NCI-H460 (cell line): ENCODE measurements around the gene SLC35E1. TPM values are rescaled to one million over a fixed set of nuclear protein-coding genes. Genes with fewer than 3 reads are reported as not detected.
"Not testable (repeated sequence)": the region's sequence is repeated elsewhere in the genome, so short reads cannot be mapped to it uniquely, and the experiment has no call there.

Experiments
- DNase-seq: peaks from one replicate; pipeline ENCODE4 v3.0.0-alpha.2; 2016; ENCODE audit warnings: low read depth; ENCODE audit errors: extremely low read depth
- total RNA-seq: library from RNA; depleted of rRNA; stranded (reverse); fragments of >200 nt; shearing (Covaris generic); gene quantifications from 2 replicates; pipeline ENCODE4 v1.2.3, GENCODE V29; 2014

SLC35E1 gene
- total RNA-seq, 1 experiment from 2014 or later, result 23.2 TPM

DNA sequence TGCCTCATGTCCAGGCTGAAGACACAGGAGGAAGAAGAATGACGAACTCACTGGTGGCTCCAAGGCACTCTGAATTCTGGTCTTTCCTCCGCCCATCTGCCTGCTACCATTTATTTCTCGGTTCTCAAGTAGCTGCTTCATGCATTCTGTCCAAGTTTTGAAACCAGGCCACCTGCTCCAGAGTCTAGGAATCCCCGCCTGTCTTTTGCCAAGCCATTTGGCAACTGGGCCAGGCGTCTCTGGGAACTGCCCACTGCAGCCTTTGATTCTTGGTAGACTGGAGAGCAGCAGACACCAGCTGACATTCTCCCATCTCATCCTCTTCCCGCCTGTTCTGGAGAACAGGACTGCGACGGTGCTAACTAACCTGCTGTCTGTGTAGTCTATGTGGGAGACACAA lies 10.8 kb downstream of the SLC35E1 start:
- no peak for DNase-seq

DNA sequence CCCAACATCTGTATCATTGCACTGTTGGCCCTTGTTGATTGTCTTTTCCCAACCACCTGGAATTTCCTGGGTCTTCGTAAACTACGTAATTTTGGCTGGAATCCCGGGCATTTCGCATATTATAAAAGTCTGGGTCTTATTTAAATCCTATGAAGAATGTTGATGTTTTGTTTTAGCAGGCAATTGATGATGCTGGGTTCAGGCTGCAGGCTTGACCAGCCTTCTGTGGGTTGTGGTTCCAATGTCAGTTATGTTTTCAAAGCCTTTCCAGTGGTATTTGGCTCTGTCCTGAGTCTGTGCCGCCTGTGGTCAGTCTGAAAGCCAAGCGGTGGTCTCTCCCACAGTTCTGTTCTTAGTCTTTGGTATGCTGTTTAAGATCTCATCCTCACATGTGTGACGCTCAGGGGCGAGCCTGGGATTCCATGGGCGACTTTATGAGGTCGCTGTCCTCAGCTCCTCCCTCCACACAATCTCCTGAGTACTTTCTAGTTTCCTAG lies 12.4 kb downstream of the SLC35E1 start:
- DNase-seq, result no peak

GRCh38 chr19:16554776-16555175 lies 17.4 kb downstream of the SLC35E1 start:
- no peak for DNase-seq

DNA sequence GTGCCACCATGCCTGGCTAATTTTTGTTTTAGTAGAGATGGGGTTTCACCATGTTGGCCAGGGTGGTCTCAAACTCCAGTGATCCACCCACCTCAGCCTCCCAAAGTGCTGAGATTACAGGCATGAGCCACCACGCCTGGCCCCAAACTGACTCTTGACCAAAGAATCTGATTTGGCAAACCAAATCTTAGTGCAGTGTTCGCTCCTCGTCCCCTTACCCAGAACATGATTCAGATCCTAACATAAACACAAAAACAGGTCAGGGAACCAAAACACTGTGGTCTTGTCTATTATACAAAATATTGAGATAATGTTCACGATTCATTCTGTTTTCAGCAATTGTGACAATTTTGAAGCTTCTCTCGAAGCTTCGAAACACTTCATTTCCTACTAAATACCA lies 20.3 kb downstream of the SLC35E1 start:
- DNase-seq, result not testable (repeated sequence)

DNA sequence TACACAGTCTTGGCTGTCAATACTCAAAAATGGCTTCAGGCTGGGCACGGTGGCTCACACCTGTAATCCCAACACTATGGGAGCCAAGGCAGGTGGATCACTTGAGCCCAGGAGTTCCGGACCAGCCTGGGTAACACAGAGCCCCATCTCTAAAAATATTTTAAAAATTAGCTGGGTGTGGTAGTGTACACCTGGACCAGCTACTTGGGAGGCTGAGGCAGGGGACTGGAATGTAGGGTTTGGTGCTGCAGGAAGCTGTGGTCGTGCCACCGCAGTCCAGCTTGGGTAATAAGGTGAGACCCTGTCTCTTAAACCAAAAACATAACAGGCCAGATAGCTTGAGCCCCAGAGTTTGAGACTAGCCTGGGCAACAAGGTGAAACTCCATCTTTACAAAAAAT lies 23.3 kb downstream of the SLC35E1 start:
- DNase-seq, result no peak

DNA sequence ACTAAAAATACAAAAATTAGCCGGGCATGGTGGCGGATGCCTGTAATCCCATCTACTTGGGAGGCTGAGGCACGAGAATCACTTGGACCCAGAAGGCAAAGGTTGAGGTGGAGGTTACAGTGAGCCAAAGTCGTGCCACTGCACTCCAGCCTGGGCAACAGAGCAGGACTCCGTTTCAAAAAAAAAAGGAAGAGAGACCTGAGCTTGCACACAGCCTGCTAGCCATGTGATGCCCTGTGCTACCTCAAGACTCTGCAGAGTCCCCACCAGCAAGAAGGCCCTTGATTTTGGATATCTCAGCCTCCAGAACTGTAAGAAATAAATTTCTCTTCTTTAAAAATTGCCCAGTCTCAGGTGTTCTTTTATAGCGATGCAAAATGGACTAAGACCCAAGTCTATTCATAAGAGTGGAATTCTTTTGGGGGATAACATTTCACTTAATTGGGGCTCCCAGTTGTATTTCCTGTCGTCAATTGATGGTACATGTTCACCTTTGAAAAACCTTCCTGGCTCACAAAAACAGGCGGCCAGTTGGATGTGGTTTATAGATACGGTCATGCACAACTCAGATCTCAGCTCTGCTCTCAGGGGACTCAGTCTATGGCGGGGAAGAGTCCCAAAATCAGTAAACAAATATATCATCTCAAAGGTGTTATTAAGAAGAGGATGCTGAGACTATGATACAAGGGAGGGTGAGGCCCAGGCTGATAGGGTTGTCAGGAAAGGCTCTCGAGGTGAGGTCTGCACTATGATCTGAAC lies 27.6 kb downstream of the SLC35E1 start:
- DNase-seq, result no peak

DNA sequence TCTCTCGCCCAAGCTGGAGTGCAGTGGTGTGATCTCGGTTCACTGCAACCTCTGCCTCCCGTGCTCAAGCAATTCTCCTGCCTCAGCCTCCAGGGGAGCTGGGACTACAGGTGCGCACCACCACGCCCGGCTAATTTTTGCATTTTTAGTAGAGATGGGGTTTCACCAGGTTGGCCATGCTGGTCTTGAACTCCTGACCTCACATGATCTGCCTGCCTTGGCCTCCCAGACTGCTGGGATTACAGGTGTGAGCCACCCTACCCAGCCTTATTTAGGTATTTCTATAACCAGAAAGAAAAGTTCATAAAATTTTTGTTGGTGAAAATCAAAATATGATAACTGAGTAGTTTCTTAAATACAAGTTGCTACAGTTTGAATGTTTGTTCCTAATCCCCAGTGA lies 28.5 kb downstream of the SLC35E1 start:
- DNase-seq, result not testable (repeated sequence)

DNA sequence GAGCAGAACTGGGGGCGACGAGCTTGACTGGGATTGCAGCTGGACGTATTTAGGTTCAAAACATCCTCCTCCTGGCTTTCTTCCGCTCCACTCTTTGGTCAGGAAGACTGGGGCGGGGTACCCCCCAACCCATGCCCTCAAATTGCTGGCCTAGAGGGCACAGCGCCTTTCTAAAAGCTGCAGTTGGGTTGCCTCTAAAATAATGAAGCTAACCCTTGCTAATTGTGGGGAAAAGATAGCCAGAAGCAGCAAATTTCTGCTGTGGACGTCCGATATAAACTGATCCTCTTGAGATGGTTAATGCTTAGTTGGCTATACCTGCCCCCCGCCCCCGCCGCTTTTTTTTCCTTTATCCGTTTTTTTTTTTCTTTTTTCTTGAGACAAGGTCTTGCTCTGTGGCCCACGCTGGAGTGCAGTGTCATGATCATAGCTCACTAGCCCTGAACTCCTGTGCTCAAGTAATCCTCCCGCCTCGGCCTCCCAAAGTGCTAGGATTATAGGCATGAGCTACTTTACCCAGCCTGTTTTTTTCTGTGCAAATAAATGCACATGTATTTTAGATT lies 29.2 kb downstream of the SLC35E1 start:
- no peak for DNase-seq

DNA sequence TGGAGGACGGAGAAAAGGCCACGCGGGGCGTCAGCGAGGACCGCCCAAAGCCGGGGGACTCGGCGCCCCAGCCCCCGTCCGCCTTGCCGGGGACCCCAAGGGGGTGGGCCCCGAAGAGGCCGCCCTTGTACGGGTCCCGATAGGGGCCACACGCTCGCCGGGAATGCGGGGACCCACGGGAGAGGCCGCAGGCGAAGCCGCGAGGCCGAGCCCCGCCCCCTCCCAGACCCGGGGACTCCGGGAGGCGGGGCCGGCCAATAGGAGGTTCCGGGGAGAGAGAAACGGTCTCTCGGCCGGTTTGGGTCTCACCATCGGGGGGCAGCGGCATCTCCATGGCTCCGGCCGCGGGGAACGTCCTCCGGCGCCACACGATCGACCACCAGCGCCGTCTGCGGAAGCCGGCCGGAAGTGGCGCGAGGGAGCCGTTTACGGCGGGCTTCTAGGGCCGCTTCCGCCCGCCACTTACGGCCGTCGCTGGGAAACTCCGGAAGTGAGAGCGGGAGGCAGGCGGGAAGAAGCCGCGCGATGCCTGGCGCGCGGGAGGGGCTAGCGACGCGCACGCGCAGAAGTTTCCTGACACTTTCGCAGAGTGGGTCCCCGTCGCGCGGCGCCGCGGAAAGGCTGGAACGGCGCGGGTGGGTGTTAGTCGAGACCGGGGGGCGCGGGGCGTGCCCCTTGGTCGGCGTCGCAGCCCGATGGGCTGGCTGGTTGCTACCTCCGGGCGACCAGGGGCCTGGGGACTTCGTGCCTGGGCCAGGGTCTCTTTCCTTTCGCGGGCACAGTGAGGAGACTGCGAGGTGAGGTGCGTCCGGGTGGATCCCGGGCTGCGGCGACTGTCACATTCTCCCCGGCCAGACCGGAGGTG lies 29.9 kb downstream of the SLC35E1 start, which contains the start of gene CHERP:
Gene CHERP (minus strand): TSS at position 393 of the 865 bp plus-strand sequence. CDS start 59 bp downstream, at position 334.
- peak; percentile 84 for DNase-seq

GRCh38 chr19:16541526-16542044 lies 30.6 kb downstream of the SLC35E1 start:
- DNase-seq, result no peak

- no peak for DNase-seq
These were observed 31.3 kb downstream of the SLC35E1 start for GRCh38 chr19:16540948-16541347.

DNA sequence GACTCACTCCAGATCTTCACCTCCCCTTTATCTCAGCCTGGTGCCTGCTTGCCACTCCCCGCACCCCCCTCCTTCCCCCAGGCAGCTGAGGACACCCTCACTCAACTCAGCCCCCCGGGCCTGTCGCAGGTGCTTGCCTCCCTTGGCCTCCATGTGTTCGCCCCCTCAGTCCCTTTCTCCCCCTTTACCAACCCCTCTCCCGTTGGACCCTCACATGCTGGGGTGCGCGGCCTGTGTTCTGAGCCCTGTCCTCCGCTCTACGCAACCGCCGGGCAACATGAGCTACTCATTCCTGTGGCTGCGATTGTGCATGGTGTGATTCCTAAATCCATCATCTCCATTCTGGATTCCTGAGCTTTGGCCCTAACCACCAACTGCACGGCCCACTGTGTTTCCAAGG lies 35.1 kb downstream of the SLC35E1 start:
- no peak for DNase-seq

- no peak for DNase-seq
These were observed 36.1 kb downstream of the SLC35E1 start for GRCh38 chr19:16536130-16536529.

DNA sequence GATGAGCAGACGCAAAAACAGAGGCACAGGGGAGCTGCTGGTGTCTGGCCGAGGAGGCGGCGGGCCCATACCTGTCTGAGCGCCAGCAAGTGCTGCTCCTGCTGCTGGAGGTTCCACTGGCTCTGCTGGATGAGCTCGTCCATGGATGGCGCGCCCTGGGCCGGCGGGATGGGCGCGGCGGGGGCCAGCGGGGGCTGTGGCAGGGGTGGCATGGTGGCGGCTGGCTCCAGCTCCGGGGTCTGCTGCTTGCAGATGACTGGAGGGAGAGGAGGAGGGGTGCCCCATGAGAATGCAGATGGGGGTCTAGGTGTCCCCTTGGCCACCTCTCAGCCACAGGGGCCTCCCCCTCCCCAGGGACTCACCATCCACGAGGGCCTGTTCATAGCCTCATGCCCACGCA lies 36.8 kb downstream of the SLC35E1 start:
- no peak for DNase-seq

DNA sequence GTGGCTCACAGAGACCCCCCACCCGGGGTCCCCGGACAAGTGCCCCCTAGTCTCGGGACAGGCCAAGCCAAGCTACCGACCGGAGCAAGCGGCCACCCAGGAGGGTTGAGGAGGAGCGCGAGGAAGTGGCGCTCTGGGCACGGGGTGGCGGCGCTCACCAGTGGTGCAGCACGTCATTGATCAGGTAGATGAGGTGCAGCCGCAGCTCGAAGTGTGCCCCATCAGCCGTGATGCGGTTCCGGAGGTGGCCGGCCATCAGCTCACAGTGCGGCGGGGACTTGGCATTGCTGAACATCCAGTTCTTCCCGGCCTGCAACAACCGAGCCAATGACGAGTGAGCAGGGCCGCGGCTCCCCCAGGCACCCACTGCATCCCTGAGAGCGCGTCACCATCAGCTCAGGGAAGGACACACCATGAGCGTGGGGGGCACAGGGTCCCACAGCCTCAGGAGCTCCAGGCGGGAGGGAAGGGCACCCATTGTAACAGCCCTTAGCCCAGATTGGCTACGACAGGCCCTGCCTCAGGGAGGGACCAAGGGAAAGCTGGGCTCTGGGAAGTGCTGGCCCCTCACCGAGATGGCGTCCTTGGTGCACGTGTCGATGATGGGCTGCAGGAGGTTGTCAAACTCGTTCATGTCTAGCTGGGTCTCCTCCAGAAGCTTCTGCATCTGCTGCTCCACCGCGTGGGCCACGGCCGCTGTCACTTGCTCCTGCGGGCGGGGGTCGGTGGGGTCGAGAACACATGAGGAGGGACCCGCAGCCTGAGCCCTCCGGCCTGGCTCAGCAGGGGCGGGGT lies 39.6 kb downstream of the SLC35E1 start:
- no peak for DNase-seq

DNA sequence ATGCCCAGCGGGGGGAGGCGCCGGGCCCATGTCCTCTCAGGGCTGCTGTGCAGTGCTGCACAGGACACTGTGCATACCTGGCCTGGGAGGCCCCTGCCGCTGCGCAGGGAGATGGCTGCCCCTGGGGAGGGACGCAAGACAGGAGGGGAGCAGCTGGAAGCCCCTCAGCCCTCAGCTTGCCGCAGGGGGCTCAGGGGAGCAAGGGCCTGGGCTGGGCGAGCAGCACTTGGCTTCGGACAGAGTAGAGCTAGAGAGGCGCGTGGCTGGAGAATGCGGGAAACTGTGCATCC lies 40.9 kb downstream of the SLC35E1 start:
- no peak for DNase-seq

DNA sequence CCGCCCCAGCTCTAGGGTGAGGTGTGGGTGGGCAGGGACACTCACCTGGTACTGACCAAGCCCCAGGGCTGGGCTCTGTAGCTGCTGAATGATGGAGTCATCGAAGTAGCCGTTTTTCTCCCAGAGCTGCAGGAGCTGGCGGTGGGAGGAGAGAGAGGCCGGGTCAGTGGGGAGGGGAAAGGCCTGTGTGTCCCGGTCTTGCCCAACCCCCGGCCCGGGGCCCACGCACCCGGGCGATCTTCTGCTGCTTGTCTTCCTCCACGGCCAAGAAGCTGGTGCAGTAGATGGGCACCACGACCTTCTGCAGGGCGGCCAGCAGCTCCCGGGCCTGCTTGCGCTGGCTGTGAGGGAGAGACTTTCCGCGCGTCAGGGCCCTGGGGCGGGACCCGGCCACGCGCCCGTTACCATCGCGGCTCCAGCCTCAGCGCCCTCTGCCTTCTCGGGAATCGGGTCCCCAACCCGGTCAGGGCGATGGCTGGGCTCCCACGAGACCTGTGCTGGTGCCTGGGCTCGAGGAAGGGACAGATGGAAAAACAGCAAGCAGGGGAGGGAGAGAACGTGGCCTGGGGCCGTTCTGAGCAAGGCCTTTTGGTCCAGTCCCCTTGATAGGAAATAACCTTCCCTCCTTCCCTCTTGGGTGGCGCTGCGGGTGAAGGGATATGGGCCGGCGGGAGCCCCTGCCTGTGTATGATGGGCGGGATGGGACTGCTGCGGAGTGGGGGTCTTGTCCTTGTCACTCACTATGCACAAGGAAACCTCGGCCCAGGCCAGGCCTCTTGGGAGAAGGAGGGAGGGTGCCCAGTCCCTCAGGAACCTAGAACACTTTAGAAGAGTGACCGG lies 41.5 kb downstream of the SLC35E1 start:
- DNase-seq, result no peak

DNA sequence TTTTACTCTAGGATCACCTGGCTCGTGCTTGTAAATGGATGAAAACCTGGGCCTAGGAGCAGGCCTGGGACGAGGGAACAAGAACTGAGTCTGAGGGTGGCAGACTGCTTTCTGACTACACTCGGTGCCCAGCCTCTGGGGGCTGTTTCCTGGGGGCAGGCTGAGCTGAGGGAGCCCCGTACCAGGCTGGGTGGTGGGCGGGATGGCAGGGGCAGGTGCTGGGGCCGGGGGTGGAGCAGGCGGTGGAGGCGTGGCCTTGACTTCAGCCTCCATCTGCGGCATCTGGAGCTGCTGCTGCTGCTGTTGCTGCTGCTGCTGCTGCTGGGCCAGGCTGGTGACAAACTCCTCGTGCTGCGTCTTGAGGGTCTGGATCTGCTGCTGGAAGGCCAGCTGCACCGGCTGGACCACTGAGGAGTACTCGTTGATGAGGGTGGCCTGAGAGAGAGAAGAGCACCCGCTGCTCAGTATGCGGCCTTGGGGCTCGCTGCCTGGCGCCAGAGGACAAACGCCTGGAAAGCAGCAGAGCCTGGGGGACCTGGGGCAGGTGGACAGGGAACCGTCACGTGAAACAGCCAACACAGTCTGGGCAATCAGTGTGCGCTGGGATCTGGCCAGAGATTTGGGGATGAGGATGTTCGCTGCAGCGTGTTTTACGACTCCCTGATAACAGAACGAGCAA lies 42.6 kb downstream of the SLC35E1 start:
- no peak for DNase-seq

GRCh38 chr19:16527971-16528521 lies 44.2 kb downstream of the SLC35E1 start:
- no peak for DNase-seq
